GM21723 (cell line): ENCODE data around the gene CRIP3.

Source experiments
- ATAC-seq: cut with Tn5 transposase; IDR thresholded peaks from one replicate; pipeline ENCODE4 v1.9.1; 2021; ENCODE audit warnings: mild to moderate bottlenecking, moderate library complexity; ENCODE audit not compliant: unreplicated experiment

CRIP3 gene

DNA sequence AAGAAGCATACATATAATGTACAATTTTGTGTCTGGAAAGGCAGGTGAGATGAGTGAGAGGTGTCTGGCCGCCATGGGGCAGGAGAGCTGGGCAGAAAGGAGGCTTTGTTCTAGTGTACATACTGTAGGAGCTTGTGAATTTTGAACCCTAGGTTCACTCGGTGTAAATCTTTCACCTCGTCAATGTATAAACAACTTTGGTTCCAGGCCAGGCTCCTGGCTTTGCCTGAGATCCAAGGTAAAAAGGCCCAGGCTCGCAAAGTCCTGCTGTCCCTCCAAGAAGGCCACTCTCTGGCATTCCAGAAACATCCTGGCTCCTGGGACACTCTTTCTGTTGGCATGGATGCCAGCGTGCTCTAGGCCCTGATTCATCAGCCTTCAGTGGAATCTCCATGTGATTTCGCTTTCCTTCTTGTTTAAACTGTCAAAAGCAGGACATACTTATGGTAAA is 17.7 kb downstream of the CRIP3 start:
- ATAC-seq: no peak

DNA sequence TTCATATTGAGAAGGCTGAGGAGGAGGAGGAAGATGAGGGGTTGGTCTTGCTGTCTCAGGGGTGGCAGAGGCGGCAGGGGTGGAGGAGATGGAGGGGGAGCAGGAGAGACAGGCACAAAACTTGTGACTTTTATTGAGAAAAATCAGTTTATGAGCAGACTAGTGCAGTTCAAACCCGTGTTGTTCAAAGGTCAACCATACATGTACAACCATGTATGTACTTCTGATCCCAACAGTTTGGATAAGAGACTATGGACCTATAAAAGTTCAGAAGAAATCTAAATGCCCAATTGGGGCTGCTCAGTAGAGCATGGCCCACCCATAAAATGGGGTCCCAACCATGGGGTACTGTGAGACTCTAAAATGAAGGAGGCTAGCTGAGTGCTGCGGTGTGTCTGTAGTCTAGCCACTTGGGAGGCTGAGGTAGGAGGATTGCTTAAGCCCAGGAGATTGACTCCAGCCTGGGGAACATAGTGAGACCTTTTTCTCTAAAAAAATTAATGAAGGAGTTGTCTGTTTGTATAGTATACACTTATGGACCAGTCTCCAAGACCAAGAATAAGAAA is 18.2 kb downstream of the CRIP3 start:
- no peak for ATAC-seq

- ATAC-seq: no peak
Observed at GRCh38 chr6:43287717-43288679, 20.6 kb downstream of the CRIP3 start.

DNA sequence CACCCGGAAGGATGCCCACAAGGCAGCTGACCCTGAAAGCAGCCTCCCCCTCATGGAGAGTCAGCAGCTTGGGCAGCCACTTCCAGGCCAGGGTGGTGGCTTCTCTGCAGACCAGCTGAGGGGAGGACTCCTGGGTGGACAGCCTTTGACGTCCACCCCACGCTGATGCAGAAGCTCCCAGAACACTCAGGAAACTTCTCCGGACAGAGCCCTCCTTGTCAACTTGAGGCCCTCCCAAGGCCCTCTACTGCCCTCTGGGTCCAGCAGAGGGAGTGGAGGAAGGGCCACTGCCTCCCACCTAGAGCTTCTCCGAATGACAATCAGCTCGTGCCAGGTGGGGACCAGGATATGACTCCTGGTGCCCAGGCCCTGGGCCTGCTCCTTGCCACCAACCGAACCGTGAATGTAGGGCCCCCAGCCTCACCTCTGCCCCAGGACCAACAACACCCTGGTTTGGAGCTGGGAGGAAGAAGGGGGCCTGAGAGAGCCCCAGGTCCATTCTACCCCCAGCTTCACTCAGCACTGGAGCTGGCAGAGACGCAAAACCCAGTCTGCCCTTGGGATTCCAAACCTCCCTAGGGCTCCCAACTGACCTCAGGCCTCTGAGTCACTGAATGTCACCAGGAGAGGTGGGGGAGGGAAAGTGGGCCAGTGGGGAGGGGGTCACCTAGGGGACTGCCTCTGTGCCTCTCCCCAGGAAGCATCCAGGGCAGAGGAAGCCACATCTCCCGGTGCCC is 21.5 kb downstream of the CRIP3 start:
- ATAC-seq: no peak

DNA sequence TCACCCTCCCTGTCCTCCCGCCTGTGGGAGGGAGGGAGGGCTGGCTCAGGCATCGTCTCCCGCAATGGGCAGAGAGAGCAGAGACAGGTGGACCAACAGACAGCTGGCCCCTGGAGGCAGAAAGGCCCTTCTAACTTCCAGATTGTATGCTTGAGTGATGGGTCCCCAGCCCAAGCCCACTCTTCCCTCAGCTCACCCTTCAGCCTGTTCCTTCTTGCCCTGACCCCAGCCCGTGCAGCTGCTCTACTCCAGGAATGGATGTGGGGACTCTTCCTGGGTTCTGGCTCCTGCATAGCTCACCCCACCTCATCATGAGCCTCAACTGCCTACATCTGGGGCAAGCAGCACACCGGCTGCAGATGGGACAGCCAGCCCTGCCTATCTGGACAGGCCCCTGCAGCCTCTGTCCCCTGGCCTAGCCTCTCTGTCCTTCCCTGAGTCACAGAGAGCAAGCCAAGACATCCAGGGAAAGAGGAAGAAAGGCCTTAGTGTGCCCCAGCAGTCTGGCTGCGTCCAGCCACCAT is 22.1 kb downstream of the CRIP3 start:
- ATAC-seq: no peak

GRCh38 chr6:43285832-43286231 is 22.8 kb downstream of the CRIP3 start:
- no peak for ATAC-seq

- no peak for ATAC-seq
Observed at GRCh38 chr6:43284991-43285781, 23.4 kb downstream of the CRIP3 start.

- ATAC-seq: no peak
Observed at GRCh38 chr6:43283905-43284304, 24.7 kb downstream of the CRIP3 start.

- no peak for ATAC-seq
Observed at GRCh38 chr6:43283514-43283901, 25.1 kb downstream of the CRIP3 start.

- no peak for ATAC-seq
Observed at GRCh38 chr6:43282636-43283513, 25.8 kb downstream of the CRIP3 start.

DNA sequence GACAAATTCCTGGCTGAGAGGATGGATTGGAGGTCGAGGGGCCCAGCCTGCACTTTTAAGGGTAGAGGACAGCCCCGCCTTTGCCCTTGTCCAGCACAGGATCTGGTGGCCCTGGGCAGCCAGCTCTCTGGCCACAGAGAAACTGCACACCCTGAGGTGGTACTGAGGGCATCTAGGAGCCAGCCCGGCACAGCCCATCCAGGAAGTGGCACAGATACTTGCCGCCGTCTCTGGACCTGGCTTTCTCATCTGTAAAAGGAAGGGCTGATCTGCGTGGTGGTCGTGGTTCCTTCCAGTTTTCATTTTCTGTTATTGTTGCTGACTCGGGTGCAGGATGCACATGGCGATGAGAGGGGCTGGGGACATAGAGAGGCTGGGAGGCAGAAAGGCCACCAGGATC is 26.6 kb downstream of the CRIP3 start:
- no peak for ATAC-seq

DNA sequence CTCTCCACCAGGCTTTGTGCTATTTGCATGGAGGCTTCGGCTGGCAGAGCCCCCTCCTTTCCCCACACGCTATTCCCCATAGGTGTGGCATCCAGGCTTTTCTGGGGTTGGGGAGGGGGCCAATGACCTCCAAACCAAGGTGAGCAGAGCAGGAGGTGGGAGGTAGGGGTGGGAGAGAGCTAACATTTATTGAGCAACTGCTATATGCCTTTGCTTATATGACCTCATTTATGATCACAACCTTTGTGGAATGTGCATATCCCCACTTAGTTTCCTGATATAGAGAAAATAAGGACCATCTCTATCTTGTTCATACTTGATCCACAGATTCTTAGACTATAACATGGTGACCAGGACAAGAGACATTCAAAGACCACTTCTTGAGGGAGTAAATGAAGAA is 28.4 kb downstream of the CRIP3 start:
- ATAC-seq: no peak

GRCh38 chr6:43278524-43279078 is 30.0 kb downstream of the CRIP3 start:
- no peak for ATAC-seq

- ATAC-seq: no peak
Observed at GRCh38 chr6:43277643-43278523, 30.7 kb downstream of the CRIP3 start.

GRCh38 chr6:43277306-43277642 is 31.4 kb downstream of the CRIP3 start:
- ATAC-seq: no peak

DNA sequence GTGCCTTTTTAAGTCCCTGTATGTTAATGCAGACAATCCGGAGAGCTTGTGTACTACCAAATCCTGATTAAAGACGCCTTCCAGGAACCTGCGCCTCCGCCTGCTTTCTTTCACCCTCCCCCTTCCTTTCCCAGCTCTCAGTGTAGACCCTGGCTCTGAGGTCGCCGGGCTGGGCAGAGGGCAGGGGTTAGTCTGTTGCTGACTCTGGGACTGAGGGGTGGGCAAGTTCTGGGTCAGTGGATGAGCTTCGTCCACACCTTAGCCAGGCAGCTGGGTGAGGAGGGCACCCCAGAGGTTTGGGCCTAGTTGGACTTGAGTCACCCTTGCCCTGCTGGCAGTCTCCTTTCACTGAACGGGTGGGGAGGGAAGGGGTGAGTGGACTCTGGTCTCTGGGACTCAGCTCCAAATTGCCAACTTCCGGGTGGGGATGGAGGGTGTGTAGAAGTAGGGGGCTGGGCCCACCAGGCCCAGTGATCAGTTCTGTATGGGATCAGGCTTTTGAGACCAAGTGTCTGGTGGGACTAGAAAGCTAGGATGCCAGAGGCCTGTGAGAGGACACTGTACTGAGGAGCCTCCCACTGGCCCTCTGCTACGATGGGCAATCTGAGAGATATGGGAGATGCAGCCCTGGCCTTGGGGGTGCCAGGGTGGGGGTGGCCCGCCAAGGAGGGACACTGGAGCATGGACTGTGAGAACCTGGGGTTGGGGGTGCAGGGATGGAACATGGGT is 31.9 kb downstream of the CRIP3 start:
- ATAC-seq: no peak

- no peak for ATAC-seq
Observed at GRCh38 chr6:43275801-43276576, 32.6 kb downstream of the CRIP3 start.
